ENCODE measurements around the gene BCKDHA.
"Not testable (repeated sequence)": the region's sequence is repeated elsewhere in the genome, so short reads cannot be mapped to it uniquely, and the experiment has no call there.

Gene BCKDHA

DNA sequence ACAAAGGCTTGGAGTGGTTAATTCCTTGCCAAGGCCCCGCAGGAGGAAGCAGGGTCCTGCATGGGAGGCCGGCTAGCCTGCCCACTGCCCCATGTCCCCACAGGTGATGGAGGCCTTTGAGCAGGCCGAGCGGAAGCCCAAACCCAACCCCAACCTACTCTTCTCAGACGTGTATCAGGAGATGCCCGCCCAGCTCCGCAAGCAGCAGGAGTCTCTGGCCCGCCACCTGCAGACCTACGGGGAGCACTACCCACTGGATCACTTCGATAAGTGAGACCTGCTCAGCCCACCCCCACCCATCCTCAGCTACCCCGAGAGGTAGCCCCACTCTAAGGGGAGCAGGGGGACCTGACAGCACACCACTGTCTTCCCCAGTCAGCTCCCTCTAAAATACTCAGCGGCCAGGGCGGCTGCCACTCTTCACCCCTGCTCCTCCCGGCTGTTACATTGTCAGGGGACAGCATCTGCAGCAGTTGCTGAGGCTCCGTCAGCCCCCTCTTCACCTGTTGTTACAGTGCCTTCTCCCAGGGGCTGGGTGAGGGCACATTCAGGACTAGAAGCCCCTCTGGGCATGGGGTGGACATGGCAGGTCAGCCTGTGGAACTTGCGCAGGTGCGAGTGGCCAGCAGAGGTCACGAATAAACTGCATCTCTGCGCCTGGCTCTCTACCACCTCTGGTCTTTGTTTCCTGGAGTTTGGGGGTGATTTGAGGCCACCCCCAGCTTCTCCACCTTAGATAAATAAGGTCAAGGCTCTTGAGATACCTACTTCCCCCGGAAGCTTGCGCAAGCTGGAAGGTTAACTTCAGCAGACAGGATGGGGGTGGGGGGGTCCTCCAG lies 26.9 kb downstream of the BCKDHA start:
- no peak for DNase-seq

DNA sequence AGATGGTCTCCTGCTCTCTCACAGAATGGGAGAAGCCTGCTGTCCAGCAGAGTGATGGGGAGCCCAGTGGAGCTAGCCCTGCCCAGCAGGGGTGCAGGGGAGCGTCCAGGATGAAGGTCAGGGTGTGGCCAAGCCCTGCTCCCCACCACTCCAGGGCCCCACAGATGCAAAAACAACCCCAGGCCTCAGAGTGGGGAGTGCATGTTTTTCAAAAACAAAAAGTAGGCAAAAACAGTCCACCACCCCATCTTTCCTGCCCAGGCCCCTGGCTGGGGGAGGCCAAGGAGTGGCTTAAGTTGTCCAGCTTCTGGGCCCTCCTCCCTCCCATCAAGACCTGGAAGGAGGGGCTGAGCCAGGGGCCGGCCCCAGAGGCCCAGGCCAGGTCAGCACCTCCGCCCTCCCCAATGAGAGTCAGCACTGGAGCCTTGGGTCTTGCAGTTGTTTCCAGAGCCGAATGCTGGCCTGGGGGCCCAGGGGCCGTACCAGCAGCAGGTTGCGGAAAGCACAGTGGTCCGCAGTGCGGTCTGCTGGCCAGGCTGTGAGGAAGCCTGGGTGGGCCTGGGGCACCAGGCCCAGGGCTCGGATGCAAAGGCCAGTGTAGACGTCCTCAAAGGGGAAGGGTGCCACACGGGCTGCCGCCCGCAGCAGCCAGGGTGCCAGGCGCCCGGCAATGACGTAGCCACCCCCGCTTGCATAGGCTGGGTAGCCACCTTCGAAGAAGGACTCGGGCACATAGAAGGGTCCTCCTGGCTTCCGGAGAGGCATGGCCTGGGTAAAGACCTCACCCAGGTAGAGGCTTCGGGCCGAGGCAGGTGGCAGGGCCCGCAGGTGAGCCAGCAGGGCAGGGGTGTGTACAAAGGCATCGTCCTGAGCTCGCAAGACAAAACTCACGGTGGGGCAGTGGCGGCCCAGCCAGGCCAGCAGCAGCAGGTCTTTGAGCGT lies 27.8 kb downstream of the BCKDHA start:
- DNase-seq, result no peak

DNA sequence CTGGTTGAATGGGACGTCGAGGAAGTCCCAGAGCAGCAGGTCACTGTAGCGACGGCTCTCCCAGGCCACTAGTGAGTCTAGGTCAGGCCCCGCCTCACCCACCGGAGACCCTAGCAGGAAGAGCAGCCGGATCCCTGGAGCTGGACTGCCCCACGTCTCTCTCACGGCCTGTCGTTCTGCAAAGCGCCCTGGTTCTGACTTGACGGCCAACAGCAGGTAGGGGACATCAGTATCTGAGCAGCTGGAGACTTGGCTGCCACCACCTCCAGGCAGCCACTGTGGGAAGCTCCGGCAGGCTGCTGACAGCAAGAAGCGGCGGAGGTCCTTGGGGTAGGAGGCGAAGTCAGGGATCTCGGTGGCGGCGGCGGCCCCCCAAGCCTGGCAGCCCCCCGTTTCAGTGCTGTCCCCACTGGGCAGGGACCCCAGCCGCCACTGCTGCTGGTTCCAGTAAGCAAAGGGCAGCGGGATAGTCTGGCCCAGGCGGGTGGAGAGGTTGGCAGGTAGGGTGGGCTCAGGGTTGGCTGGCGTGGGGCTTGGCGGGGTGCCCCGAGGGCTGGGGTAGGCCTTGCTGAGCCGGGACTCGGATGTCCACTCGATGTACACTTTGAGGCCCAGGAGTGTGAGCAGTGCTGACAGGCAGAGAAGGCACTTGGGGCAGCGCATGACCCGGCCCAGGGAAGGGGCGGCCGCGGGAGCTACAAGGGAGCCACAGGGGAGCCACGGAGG lies 28.7 kb downstream of the BCKDHA start:
- DNase-seq, result no peak

DNA sequence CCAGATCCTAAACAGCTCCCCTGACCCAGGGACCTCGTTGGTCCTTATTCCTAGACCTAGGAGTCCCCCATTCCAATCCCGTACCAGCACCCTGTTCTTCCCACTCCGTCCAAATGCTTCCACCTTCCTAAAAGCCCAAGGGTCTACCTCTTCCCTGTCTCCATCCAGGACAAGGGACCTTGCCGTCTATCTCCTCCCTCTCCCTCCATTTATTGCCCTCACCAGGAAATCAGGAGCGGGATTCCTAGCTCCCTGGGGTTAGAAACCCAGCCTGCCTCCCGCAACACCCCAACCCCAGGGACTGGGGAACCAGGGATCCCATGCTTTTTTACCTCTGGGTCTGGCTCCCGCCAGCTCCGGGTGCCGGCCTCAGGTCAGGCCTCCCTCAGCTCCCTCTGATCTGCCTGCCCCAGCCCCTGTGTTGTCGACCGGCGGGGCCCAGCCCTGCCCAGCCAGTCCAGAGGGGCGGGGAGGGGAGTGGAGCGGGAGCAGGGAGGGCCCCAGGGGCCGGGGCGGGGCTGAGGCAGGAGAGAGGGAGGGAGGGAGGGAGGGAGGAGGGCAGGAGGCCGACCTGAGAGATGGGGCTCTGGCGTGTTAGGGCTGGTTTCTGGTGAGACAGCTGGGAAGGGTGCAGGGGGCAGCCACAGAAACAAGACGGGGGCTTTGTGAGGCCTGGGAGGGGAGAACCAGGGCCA lies 29.5 kb downstream of the BCKDHA start, which contains the start of gene B3GNT8:
Gene B3GNT8, minus strand, starts transcription at position 423 of the 695 bp plus-strand sequence. CDS start 596 bp downstream, outside the sequence.
- DNase-seq, result peak in 2 of 56 donors; percentile 22 to 52

DNA sequence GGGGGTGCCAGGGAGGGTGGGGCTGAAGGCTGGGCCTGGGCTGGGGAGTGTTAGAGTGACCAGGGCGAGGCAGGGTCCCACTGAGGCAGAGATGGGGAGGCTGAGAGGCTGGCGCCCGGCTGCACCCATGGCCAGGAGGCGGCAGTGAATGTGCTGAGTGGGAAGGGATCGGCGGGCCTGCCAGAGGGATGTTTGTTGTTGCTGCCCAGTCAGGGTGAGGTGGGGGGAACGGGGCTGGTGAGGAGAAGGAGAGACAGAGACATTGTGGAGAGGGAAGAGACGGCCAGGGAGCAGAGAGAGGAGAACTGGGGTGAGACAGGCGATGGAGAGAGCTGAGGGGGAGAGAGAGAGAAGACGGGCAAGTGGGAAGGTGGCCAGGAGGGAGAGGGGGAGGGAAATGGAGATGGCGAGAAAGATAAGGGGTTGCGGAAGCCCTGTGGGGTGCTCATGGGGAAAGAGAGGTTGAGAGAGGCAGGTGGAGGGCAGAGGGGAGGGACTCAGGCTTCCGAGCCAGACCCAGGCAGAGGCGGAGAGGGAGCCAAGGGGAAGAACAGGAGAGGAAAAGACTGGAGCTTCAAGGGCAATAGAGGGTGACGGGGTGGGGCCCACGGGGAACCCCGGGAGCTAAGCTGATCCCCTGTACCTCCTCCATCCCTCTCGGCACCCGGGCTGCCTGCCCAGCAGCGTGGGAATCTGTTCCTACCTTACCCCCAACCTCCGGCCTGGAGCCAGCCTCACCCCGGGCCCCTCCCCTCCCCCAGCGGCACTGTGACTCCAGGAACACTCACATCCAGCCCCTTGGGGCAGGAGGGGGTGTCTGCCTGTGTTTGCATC lies 30.2 kb downstream of the BCKDHA start:
- DNase-seq, result peak in 2 of 56 donors; percentile 34

DNA sequence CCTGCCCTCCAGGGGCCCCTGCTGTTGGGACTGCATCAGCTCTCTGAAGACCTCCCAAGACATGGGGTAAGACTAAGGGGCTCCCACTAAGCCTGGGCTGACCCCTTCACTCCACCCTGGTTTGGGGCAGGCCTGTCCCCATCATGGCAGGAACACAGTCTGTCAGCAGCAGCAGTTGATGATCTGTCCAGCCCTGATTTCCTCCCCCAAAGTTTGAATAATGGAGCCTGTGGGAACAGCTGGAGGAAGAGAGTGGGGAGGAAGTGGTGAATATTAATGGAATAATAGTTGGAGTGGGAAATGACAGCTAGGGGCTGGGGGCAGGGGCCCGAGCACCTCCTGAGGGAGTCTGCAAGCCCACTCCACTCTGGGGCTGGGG lies 30.9 kb downstream of the BCKDHA start:
- no peak for DNase-seq

DNA sequence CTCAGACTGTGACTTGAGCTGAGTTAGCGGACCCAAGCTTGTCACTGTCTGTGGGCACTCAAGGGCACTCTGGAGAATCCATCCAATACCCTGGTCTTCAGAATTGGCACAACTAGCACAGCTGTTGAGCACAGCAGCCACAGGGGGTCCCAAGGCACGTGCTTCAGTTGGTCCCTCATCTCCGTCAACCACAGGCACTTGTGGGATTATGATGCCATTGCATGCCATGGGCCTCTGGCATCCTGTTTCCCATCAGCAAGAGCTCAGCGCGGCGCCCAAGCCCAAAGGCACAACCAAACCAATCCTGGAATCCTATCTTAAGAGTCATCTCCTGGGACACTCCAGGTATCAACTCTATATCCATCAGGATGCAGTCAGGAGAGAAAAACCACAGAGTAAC lies 33.3 kb downstream of the BCKDHA start:
- DNase-seq, result no peak

DNA sequence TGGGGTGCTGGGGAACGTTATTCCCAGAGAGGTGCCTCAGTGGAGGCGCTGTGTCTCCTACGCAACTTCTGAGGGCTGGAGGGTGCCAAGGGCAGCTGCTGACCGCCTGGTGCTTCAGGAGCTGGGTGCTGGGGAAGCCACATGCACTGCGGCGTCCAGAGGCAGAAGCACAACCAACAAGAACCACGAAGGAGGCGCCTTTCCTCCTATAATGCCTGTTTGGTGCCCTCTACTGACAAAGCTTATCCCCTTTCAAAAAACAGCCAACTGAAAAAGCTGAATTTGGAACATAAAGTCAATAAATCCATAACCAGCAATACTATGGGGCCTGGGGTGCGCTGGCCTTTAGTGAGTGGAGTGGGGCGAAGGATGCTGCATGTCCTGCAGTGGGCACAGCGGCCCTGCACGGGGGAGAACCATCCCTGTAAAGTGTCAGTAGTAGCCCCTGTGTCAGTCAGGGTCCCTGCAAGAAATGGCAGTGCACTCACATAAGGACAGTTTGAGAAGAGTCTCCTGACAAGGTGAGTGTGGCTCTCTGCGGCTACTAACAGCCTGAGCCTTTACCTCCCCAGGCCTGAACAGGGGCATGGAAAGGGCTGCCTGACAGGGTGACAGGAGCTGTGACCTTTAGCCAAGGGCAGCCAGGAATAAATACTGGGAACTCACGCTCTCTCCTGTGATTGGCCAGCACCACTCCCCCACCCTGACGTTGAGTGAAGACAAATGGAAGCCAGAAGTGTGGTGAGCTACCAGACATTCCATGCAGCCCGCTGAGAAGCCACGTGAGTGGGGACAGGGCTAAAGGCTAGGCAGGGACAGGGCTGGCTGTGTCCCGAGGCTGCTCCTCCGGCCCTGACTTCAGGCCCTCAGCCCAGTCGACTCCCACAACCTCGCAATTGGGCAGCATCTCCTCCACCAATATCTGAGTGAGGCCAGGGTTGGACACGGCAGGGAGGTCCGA lies 34.1 kb downstream of the BCKDHA start:
- DNase-seq, result no peak

DNA sequence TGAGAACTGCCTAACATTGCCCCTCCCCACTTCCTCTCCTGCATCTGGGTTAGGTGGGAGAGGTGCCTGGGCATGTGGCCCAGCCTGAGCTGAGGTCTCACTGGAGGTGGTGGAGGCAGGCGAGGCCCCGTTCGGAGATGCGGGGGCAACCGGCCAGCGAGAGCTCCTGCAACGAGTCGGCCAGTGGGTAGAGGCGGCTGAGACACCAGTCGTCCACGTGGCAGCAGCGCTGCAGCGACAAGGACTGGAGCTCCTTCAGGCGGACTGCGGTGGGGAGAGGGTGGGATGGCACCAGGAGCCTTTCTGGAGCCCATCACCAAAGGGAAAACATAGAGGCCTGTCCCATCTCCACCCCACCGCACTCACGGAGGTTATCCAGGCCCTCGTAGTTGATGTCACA lies 35.6 kb downstream of the BCKDHA start:
- DNase-seq, result no peak

DNA sequence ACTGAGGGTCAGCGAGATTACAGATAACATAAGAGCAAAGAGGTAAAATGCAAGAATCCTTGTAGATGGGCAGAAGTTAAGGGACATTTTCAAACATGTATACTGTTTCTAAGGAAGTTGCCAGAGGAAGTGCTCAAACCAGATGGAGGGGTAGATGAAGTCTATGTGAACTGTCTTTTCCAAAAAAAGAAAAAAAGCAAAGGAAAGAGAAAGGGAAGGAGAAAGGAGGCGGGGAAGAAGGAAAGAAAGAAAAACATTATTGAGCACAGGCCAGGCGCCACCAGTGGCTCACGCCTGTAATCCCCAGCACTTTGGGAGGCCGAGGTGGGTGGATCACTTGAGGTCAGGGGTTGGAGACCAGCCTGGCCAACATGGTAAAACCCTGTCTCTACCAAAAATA lies 36.8 kb downstream of the BCKDHA start:
- DNase-seq, result no peak

DNA sequence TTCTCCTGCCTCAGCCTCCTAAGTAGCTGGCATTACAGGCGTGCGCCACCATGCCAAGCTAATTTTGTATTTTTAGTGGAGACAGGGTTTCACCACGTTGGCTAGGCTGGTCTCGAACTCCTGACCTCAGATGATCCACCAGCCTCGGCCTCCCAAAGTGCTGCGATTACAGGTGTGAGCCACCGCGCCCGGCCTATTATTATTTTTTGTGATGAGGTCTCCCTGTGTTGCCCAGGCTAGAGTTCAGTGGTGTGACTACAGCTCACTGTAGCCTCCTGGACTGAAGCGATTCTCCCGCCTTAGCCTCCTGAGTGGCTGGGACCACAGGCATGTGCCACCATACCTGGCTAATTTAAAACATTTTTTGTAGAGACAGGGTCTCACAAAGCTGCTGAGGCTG lies 37.8 kb downstream of the BCKDHA start:
- DNase-seq, result not testable (repeated sequence)

DNA sequence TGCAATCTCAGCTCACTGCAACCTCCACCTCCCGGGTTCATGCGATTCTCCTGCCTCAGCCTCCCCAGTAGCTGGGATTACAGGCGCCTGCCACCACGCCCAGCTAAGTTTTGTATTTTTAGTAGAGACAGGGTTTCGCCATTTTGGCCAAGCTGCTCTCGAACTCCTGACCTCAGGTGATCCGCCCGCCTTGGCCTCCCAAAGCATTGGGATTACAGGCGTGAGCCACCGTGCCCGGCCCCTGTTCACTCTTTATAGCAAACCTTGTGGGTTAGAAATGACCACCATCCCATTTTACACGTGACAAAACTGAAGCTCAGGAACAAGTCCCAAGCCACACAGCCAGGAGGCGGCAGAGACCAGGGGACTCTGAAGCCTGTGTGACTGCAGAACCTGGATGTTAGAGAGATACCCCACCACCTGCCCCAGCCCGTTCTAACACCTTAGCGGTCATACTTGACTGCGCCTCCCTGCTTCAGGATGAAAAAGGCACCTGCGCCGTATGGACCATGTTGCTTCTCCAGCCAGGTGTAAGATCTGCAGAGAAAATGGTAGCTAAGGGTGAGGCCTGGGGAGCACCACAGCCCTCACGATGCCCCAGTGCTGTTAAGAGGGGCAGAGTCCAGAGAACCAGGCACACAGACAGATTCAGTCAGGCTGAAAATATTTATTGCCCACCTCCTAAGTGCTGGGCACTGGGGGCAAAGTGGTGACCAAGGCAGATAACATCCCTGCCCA lies 38.5 kb downstream of the BCKDHA start:
- no peak for DNase-seq

DNA sequence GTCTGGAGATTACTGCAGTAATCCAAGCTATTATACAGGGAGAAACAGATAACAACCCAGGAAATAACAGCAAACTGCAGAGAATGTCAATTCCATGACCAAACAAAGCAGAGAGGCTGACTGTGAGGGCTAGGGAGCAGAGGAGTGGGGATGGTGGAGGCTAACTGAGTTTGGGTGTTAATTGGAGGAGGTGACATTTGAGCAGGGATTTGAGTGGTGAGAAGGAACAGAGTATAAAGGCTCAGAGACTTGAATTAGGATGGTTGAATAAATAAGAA lies 39.0 kb downstream of the BCKDHA start:
- no peak for DNase-seq

DNA sequence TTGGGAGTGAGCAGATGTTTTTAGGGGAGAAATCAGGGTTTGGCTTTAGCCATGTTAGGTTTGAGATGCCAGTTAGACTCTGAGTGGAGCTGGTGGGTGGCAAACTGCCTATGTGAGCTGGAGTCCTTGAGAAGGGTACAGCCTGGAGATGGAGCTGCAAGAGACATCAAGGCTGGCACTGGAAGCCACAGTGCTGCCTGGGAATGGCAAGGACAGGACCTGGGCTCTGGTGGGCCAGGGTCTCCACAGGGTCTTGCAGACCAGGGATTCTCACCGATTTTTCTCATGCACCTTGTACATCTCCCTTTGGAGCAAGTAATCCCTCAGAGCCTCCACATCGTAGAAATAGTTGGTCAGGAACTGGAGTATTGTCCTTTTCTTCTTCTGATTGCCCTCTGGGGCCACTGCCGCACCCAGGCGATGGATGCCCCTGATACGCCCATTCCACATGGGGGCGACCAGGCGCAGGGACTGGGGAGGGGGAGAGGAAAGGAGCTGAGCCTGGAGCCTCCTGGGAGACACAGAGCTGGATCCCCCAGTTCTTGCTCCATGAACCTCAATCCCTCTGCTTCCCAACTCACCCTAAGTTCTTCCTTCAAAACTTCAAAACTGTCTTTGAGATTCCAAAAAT lies 40.4 kb downstream of the BCKDHA start:
- DNase-seq, result no peak

DNA sequence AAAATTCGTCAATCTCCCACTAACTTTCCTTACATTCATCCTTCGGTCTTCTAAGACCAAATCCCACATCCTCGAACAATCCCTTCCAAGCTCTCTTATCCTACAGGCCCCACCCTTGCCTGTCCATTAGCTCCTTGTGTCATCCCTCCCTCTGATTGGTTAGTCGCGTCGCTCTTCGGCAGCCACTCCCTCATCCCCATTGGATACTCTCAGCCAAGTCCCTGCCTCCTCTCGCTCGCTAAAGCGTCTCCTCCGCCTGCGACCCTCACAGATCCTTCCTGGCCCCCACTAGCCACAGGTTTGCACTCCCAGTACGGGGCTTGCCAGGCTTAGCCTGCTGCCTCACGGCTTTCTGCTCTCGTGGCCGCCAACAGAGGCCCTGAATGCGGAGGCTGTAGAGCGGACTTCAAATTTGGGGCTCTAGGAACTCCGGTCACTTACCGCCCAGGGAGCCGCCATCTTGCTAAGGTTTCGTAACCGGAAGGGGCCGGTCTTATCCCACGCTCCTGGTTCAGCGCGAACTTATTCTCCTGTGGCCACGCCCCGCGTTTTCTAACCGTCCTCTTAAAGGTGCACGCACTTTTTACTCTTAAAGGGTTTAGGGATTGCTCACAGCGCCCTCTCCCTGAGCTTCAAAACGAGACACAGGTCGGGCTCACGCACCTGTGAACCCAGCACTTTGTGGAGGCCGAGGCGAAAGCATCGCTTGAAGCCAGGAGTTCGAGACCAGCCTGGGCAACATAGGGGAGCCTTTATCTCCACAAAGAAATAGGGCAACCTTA lies 42.0 kb downstream of the BCKDHA start, which contains the start of gene DMAC2:
Gene DMAC2, minus strand, starts transcription at position 472 of the 782 bp plus-strand sequence. Its CDS starts 13 bp downstream, at position 459.
- peak; percentile 82 to 99 (median 94) for DNase-seq

DNA sequence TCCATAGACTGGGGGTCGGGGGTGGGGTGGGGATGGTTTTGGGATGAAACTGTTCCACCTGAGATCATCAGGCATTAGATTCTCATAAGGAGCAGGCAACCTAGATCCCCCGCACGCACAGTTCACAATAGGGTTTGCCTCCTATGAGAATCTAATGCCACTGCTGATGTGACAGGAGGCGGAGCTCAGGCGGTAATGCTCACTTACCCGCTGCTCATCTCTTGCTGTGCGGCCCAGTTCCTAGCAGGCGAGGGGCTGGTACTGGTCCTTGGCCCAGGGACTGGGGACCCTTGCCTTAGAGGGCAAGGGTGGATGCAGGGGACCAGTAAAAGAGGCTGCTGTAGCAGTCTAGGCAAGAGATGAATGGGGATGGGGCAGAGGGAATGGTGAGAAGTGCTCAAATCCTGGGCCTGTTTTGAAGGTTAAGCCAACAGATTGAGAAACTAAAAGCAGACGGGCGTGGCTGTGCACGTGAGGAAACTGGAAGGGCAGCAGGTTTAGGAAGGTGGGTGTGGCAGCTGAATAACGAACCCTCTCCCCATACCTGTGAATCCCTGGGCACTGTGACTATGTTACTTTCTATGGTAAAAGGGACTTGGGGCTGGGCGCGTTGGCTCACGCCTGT lies 43.8 kb downstream of the BCKDHA start:
- no peak for DNase-seq

All from nucleus accumbens (tissue), 56 donors.